Activated CD4-positive, CD25-positive, alpha-beta regulatory T cell (primary cell): ENCODE data around the gene TLR6.
"Not testable (repeated sequence)": the region's sequence is repeated elsewhere in the genome, so short reads cannot be mapped to it uniquely, and the experiment has no call there.

ENCODE experiments used
- DNase-seq, 4 experiments: peaks; one replicate each; lab custom pipeline; 2025; lab: John Stamatoyannopoulos, UW

Gene TLR6

DNA sequence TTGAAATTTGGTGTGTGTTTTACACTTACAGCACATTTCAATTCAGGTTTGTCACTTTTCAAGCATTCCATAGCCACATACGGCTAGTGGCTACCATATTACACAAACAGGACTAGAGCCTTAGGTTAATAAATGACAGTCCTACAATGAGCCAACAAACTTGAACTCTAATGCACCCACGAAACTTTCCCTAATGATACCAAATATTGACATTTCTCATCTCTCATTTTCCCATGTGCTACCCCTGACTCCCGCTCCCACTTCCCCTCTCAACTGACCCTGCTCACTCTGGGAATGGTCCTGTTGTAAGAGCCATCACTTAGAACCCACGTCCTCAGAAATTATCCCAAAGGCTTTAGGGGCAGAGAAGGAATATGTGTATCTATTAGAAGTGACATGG lies 68.9 kb downstream of the TLR6 start:
- no peak for DNase-seq

GRCh38 chr4:38785901-38786402 lies 70.7 kb downstream of the TLR6 start:
- DNase-seq, result no peak

GRCh38 chr4:38785041-38785790 lies 71.4 kb downstream of the TLR6 start:
- DNase-seq, result no peak

GRCh38 chr4:38784141-38784540 lies 72.5 kb downstream of the TLR6 start:
- DNase-seq, result no peak

GRCh38 chr4:38783109-38783460 lies 73.5 kb downstream of the TLR6 start:
- no peak for DNase-seq

GRCh38 chr4:38782452-38783108 lies 74.0 kb downstream of the TLR6 start, which contains the start of gene TLR10:
Gene TLR10 (minus strand): TSS chr4:38782990. CDS start chr4:38775590, 7,400 bp downstream.
- peak in 1 of 4 experiments; percentile 8 for DNase-seq

GRCh38 chr4:38781854-38782261 lies 74.8 kb downstream of the TLR6 start:
- no peak for DNase-seq

- DNase-seq, result no peak
Observed at GRCh38 chr4:38780833-38781484, 75.7 kb downstream of the TLR6 start.

DNA sequence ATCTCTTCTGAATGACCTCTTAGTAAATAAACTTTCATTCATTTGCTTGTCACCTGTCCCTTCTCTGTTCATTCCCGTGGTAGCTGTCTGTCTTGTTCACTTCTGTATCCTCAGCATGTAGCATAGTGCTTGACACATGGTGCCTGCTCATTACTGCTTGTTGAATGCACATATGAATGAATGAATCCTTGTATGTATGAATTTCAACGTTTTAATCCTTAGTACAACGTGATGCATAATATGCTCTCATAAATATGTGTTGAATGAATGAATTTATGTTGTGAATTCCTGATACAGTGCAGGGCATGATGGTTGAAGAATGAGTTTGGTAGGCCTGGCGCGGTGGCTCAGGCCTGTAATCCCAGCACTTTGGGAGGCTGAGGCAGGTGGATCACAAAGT lies 76.8 kb downstream of the TLR6 start:
- DNase-seq, result no peak

GRCh38 chr4:38777925-38778324 lies 78.7 kb downstream of the TLR6 start:
- not testable (repeated sequence) for DNase-seq

DNA sequence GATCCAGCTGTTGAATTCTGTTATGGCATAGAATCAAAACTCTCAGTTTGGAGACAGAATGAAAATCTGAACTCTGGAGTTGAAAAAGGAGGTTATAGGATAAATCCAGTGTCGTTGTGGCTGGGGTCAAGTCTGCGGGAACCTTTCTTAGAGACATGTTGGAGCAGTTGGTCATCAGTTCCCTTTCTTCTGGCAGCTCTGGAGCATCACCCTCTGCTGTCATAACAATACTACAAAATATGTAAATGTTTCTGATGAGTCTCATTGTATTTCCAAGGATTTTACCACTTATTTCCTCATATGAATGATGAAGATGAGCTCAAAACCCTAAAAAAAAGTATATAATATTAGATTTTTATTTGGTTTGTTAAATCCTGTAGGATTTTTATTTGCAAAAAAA lies 81.3 kb downstream of the TLR6 start:
- no peak for DNase-seq

DNA sequence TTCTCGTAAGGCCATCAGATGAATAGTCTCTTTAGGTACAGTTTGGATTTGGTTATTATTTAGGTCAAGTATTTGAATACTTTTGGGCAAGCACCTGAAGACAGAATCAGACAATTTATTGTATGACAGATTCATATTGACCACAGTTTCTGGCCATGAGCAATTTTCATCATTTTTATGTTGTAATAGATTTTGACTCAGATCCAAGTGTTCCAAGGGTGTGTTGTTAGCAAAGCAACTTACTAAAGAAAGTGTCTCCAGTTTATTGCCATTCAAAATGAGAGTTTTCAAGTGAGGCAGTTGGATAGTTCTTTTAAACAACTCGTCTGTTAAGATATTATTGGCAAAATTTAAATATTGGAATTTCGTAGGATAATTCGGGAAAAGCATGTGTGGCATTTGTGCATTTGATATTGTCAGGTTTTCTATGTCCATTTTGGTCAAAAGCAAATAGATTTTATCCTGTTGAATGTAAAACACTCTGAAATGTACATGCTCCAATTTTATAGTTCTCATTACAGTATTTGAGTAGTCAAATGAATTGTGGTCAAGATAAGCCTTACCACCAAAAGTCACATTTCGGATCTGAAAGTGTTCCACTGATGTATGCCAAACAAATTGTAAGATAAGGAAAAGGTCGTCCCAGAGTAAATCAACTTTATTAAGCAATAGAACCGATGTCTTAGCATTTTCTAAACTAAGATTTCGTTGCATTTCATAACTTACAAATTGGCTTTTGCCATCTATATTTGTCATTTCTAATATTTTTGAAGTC lies 82.2 kb downstream of the TLR6 start:
- no peak for DNase-seq
